COLO829 (cell line): Measurements from ENCODE around the gene CDC6.

Experiments
- DNase-seq: peaks from one replicate; pipeline ENCODE4 v3.0.0; 2012; ENCODE audit warnings: low spot score

The CDC6 gene

DNA sequence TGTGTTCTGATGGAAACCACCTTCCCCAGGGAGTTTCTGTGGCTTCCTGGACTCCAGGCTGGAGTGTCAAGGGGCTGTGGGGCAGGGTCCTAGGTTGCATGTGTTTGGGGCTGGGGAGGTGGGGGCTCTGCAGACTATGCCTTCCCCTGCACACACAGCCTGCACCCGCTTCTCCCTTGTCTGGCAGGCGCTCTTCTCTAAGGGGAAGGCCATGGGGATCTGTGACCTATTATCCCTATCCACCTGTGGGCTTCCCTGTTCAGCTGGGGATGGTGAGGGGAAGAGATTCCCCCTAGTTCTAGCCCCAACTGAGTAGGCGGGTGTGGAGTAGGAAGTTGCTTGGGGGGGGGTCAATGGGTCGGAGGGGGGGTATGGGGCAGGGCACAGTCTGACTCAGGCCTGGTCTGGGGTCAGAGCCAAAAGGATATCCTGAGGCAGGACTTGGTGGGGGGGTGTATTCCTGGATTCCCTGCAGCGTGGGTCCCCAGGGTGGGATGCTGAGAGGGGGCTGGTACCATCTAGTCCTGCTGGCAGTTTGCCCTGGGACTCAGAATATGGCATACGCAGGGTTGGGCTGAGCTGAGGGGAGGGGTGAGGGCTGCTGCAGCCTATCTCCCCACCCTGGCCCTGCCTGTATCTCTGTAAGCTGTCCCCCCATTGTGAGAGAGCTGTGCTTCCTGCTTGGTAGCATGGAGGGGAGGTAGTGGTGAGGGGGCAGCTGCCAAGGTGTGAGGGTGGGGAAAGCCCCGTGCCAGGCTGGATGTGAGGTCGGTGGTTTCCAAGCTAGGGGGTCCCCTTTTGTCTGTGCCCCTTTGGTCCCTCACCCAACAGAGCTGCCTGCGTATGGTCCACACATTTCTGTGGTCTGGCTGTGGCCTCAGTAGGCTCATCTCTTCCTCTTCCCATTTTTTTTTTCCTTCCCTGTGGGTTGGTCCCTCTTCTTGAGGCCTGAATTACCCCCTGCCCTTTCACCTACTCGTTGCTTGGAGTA, 36.0 kb downstream of the CDC6 start:
- DNase-seq: no peak

DNA sequence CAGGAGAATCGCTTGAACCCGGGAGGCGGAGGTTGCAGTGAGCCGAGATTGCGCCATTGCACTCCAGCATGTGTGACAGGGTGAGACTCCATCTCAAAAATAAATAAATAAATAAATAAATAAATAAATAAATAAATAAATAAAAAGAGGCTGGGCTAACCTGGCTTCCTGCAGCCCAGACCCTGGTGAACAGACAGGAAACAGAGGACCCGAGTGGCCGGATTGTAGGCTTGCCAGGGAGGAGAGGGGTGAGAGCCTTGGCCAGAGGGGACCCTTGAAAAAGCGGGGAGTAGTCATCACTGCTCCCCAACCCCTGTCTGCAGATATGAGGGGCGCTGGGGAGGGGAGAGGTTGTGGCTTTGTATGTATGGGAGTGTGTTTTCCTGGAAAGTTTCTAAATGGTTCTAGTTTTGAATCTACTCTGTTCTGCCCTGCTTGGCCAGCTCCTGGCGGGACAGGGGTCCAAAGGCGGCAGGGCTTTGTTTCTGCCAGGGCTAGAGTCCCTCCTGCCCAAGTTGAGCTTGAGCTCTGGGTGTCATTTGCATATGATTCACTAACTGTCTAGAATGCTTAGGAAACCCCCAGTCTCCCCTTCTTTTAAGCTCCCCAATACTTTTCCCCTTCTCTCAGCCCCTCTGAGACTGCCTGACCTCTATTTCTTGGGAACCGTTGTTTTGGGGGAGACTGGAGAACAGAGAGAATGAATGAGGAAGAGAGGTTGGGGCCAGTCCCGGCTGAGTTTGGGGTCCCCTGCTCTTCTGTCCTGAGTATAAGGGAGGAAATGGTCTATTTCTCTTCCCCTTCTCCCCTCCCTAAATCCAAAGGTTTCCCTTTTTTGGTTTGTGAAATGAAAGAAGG, 37.7 kb downstream of the CDC6 start:
- DNase-seq: no peak

- no peak for DNase-seq
Measured at GRCh38 chr17:40326014-40326831, 38.5 kb downstream of the CDC6 start.

- no peak for DNase-seq
Measured at GRCh38 chr17:40326832-40327199, 39.1 kb downstream of the CDC6 start.

DNA sequence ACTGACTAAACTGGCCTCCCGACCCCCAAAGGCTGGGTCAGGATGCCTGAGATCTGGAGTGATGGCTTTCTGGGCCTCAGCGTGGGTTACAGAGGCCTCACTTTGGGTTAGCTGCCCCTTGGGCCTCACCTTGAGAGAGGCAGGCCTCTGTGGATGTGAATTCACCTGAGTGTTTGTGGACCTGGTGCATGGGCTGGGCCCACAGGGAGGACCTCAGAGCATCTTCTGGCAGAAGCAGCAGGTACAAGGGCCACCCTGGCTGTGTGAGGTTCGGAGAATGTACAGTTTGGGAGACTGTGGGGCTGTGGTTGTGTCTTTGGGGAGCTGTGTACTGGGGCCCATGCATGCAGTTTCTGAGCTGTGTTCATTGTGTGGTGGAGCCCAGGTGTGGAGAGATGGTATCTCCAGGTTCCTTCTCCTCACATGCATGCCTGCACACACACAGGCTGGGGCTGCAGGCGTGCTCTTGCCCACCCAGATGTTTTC, 39.6 kb downstream of the CDC6 start:
- DNase-seq: no peak

DNA sequence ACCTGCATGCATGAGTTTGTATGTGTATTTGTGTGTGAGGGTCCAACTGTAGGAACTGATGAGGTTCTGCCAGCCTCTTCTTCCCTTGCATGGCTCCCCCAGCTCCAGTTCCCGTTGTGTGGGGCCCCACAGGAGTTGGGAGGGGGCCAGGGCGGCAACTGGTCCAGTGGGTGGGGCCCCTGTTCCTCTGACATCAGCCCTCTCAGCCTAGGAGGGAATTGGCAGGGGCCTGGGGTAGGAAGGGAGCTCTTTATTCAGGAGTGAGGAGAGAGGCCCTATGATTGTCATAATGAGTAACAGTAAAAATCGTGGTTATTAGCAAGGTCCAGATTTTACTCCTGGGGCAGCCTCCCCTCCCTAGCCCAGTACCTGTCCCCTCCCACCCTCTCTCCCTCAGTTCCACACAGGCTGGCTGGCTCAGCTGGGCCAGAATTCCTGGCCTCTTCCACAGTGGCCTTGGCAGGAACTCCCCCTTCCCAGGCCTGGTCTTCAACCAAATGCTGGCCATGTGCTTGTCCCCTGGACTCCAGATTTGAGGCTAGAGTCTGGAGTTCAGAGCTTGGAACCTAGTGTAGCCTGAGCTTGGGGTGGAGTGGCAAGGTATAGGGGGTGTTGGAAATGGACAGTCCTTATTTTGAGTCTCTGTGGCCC, 40.2 kb downstream of the CDC6 start:
- no peak for DNase-seq

- DNase-seq: no peak
Measured at GRCh38 chr17:40328386-40328766, 40.7 kb downstream of the CDC6 start.

DNA sequence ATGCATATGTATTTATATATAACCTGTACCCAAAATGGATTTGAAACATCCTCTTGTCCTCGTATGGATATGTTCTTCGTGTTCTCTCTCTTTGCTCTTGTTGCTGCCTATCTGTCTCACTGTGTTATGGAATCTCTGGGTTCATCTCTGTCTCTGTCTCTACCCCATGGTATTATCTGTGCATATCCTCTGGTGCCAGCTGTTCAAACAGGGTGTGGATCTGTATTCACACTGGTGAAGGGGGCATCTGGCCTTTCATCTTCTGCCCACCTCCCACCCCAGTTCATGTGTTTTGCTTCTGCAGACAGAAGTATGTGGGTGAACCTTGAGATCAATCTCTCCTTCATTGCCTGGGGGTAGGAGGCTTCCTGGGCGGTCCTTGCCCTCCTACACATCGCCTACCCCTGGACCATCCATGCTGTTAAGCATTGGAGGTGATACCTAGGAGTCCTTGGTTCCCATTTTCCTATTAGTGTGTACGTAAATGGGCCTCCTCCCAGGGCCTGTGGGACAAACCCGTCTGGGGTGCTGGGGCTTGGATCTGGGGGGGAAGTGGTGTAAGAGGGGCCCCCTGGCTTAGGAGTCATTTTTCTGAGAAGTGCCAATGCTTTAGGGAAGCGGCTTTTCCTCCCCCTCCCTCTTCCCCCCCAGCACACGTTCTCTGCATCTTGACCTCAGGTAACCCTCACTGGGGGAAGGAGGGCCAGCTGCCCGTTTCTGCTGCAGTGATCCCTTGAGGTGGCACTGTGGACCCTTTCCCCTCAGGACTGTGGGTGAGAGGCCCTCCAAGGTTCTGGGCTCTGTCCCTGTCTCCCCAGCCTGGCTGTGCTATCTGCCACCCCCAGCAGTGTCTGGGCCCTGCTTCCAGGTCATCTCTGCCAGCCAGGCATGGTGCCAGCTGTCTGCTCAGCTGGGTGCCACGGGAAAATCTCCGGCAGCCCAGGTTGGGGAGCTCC, 42.4 kb downstream of the CDC6 start:
- no peak for DNase-seq

GRCh38 chr17:40330850-40331470, 43.3 kb downstream of the CDC6 start:
- no peak for DNase-seq

DNA sequence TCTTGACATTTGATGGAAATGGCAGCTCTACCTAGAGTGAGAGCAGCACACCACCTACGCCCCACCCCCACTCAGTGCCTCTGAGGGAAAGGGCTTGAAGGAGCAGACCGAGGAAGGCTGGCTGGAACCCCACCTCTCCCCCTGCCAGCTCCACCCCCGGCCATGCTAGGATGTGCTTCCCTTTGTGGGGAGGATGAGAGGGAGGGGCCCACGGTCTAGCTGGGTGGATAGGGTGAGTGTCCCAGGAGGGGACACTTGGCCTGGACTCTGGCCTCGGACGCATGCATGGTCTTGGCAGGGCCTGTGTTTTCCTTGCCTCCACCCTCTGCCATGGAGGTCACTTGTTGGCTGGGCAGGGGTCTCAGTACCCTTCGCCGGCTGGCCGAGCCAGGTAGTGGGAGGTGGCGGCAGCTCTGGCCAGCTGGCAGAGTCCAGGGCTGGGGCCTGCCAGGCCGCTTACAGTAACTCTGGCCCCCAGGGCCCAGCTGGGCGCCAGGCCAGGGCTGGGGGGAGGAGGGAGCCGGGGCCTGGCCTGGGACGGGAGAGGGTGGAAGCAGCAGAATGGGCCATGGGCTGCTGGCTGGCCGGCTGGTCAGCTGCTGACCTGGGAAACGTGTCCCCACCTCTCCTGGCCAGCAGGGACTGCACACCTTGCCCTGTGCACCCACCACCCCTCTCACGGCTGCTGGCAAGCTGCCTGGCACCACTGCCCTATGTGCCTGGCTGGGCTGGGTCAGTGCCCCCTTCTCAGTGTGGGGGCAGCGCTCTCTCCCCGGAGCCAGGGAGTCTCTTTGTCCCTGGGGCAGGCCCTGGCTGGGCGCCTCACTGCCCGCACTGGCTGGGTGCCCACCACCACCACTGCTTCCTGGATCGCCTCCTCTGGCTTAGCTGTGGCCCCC, 44.3 kb downstream of the CDC6 start:
- DNase-seq: peak; percentile 77

- no peak for DNase-seq
Measured at GRCh38 chr17:40333781-40334448, 46.2 kb downstream of the CDC6 start.

GRCh38 chr17:40335620-40336019, 47.9 kb downstream of the CDC6 start:
- no peak for DNase-seq

GRCh38 chr17:40337351-40337750, 49.7 kb downstream of the CDC6 start:
- no peak for DNase-seq

DNA sequence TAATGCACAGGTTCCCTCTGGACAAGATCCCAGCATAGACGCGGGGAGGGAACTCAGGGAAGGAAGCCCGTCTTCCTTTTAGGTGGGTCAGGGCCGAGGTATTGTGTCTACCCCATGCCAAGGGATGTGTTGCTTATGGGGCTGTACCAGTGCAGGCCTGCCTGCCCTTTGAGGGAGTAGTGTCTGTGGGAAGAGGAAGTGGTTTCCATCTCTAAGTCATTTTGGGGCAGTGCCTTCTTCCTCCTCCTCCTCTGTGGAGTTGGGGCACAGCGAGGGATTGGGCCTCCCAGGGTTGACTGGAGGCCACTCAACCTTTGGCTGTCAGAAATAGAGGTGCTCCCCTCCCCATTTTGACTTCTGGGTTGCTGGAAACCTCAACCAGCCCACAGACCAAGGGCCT, 50.4 kb downstream of the CDC6 start:
- DNase-seq: no peak

GRCh38 chr17:40338941-40339649, 51.4 kb downstream of the CDC6 start:
- DNase-seq: no peak

DNA sequence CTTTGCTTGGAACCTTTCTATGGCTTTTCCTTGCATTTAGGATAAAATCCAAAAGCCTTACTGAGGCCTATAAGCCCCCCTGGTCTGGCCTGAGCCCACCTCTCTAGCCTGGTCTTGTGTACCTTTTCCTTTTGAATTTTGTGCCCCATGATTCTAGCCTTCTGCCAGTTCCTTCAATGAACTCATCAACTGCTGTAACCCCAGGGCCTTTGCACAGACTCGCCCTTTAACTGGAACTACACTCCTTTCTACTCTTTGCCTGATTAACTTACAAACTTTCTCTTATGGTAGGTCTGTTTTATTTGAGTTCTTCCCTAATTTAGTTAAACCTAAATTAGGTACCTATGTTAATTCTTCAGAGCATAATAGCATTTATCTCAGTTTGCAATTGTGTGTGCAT, 52.6 kb downstream of the CDC6 start:
- DNase-seq: no peak
